Uterus (tissue), 4 donors: ENCODE measurements around the gene RDH5. TPM values are rescaled to one million over a fixed set of nuclear protein-coding genes. Genes with fewer than 3 reads are reported as not detected.

ENCODE experiments used
- DNase-seq, 2 donors: peaks; one replicate each; pipeline ENCODE4 v3.0.0-alpha.2; 2019 to 2020
- H3K27ac ChIP-seq, 2 donors: fragments of 200-600 bp; sonication (generic); 1 replicate in 1 of 2; 2 replicates in 1 of 2; pipeline ENCODE4 v1.5.1; 2016 to 2018
- H3K27me3 ChIP-seq, 2 donors: fragments of 200-600 bp; sonication (generic); one replicate each; pipeline ENCODE4 v1.5.1; 2018 to 2019; ENCODE audit warnings: control low read depth in 1 of 2
- H3K36me3 ChIP-seq, 2 donors: fragments of 200-600 bp; sonication (generic); one replicate each; pipeline ENCODE4 v1.5.1; 2019; ENCODE audit warnings: control low read depth in 1 of 2
- H3K4me1 ChIP-seq, 2 donors: fragments of 200-600 bp; sonication (generic); one replicate each; pipeline ENCODE4 v1.5.1; 2018 to 2019; ENCODE audit warnings: control low read depth in 1 of 2
- H3K4me3 ChIP-seq, 2 donors: fragments of 200-600 bp; sonication (generic); 1 replicate in 1 of 2; 2 replicates in 1 of 2; pipeline ENCODE4 v1.5.1; 2018 to 2019; ENCODE audit warnings: mild to moderate bottlenecking in 1 of 2
- H3K9me3 ChIP-seq, 2 donors: fragments of 200-600 bp; sonication (generic); one replicate each; pipeline ENCODE4 v1.5.1; 2019; ENCODE audit warnings: control low read depth in 1 of 2
- POLR2A ChIP-seq, 2 donors: fragments of 450-650 bp; IDR thresholded peaks; one replicate each; pipeline ENCODE4 v1.6.1; 2016; ENCODE audit warnings: antibody characterized with exemption in 2 of 2, mild to moderate bottlenecking in 1 of 2, moderate library complexity in 1 of 2
- intact Hi-C: fragments of 100-400 bp; cut with DNase I; formaldehyde crosslinking; loops from one replicate; pipeline ENCODE4 v1.15.1; 2023; ENCODE audit warnings: low total_unique reads
- small RNA-seq: library from RNA; depleted of rRNA; stranded (forward); fragments of <200 nt; gene quantifications from one replicate; pipeline ENCODE3, GENCODE V24; 2016
- total RNA-seq, 4 donors: library from RNA; depleted of rRNA in 3 of 4; stranded (reverse); fragments of >200 nt in 3 of 4; gene quantifications; one replicate each; pipeline versions ENCODE4 v1.1.0 to v1.2.4, GENCODE V29; 2014 to 2023
- TF ChIP-seq, protein P1 (sequence below), 4 experiments: fragments of 200-600 bp in 2 of 4; fragments of 450-650 bp in 2 of 4; sonication (generic) in 2 of 4; IDR thresholded peaks; one replicate each; pipeline ENCODE4 v1.5.1; 2016 to 2019; ENCODE audit warnings: antibody characterized with exemption in 4 of 4, mild to moderate bottlenecking in 2 of 4, moderate library complexity in 1 of 4
- donor health status: DM: yes; HTN: yes; CAD: no.

RDH5 gene
- total RNA-seq, 4 donors from 2014 or later, result 4.1 to 16.8 (median 9.7) TPM

DNA sequence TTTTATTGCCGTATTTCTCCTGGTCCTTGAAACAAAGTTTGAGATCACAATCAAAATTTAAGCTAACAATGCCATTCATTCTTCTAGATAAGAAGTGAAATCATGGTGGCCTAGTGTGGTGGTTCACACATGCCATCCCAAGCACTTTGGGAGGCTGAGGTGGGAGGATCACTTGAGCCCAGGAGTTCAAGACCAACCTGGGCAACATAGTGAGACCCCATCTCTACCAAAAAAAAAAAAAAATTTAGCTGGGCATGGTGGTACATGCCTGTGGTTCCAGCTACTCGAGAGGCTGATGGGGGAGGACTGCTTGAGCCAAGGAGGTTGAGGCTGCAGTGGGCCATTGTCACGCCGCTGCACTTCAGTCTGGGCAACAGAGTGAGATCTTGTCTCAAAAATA is 47.0 kb downstream of the RDH5 start:
- no peak for DNase-seq
- no peak overlapping the region for H3K4me3 ChIP-seq
- TF ChIP-seq POLR2A (IDR thresholded peaks at IDR 0.05), result no peak
- TF ChIP-seq, protein P1, sequence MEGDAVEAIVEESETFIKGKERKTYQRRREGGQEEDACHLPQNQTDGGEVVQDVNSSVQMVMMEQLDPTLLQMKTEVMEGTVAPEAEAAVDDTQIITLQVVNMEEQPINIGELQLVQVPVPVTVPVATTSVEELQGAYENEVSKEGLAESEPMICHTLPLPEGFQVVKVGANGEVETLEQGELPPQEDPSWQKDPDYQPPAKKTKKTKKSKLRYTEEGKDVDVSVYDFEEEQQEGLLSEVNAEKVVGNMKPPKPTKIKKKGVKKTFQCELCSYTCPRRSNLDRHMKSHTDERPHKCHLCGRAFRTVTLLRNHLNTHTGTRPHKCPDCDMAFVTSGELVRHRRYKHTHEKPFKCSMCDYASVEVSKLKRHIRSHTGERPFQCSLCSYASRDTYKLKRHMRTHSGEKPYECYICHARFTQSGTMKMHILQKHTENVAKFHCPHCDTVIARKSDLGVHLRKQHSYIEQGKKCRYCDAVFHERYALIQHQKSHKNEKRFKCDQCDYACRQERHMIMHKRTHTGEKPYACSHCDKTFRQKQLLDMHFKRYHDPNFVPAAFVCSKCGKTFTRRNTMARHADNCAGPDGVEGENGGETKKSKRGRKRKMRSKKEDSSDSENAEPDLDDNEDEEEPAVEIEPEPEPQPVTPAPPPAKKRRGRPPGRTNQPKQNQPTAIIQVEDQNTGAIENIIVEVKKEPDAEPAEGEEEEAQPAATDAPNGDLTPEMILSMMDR (IDR thresholded peaks at IDR 0.05), result no peak
- H3K27me3 ChIP-seq, result no peaks in the 10 kb centered on the region
- no peaks in the 10 kb centered on the region for H3K36me3 ChIP-seq
- intact Hi-C loops, result no loop called here
- H3K27ac ChIP-seq, result no peak overlapping the region
- no peaks in the 10 kb centered on the region for H3K4me1 ChIP-seq
- H3K9me3 ChIP-seq, result no peaks in the 10 kb centered on the region

DNA sequence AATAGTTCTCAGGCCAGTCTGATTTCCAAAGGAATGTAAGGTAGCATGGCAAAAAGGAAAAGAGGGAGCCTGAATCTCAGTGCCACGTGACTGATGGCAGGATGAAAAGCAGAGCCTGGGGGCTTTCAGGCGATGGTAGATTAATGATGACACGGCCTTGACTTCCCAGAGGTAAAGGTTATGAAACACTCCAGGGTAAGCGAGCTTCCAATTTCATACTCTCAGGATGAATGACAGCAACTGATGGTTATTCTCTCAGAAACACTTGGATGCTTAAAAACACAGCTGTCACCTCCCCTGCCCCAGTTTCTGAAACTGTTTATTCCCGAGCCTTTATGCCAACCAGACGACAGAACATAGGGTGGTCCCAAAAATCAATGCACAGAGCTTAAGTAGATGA is 51.5 kb downstream of the RDH5 start:
- Histone ChIP-seq H3K4me3 (no peak overlapping the region), H3K27me3 (no peaks in the 10 kb centered on the region), H3K27ac (no peak overlapping the region), H3K4me1 (no peaks in the 10 kb centered on the region), H3K36me3 (no peaks in the 10 kb centered on the region), H3K9me3 (no peaks in the 10 kb centered on the region)
- intact Hi-C loops, result no loop called here
- TF ChIP-seq, protein P1 (IDR thresholded peaks at IDR 0.05), result no peak
- no peak for TF ChIP-seq POLR2A (IDR thresholded peaks at IDR 0.05)
- DNase-seq, result no peak

Small RNA genes within 50 kb of the gene (small RNA-seq; reads per million reads assigned to genes)
- gene AC009779.1, result not detected
- gene RF00017, result not detected

Other genes with a start within 250 kb of the RDH5 start
- gene OR6C68, start 228.0 kb upstream of the RDH5 start, total RNA-seq, result not detected
- gene OR6C4, start 170.8 kb upstream of the RDH5 start, total RNA-seq, result not detected
- not detected for gene OR2AP1, start 147.9 kb upstream of the RDH5 start, total RNA-seq
- gene OR10P1, start 83.5 kb upstream of the RDH5 start, total RNA-seq, result not detected
- gene ITGA7, start 12.5 kb upstream of the RDH5 start, total RNA-seq, result 100 to 1,000 TPM in 1 of 4 donors, 10 to 100 TPM in 2, 1 to 10 TPM in 1; 6.8 to 167 (median 29.4) TPM
- 100 to 1,000 TPM in 3 of 4 donors, 10 to 100 TPM in 1; 53.6 to 238 (median 140) TPM for gene BLOC1S1, start 4.3 kb upstream of the RDH5 start, total RNA-seq
- gene CD63, start 8.6 kb downstream of the RDH5 start, total RNA-seq, result 100 to 1,000 TPM; 417 to 911 (median 637) TPM
- 10 to 100 TPM in 1 of 4 donors, 1 to 10 TPM in 2, under 1 TPM in 1; 0.77 to 17.1 (median 5.0) TPM for gene GDF11, start 22.7 kb downstream of the RDH5 start, total RNA-seq
- 100 to 1,000 TPM in 1 of 4 donors, 10 to 100 TPM in 3; 45.9 to 106 (median 66.6) TPM for gene SARNP, start 97.3 kb downstream of the RDH5 start, total RNA-seq
- gene ORMDL2, start 97.6 kb downstream of the RDH5 start, total RNA-seq, result 10 to 100 TPM in 1 of 4 donors, 1 to 10 TPM in 3; 1.3 to 38.6 (median 7.5) TPM
- 100 to 1,000 TPM in 1 of 4 donors, 10 to 100 TPM in 2, 1 to 10 TPM in 1; 4.1 to 100 (median 40.2) TPM for gene DNAJC14, start 109.2 kb downstream of the RDH5 start, total RNA-seq
- gene MMP19, start 122.5 kb downstream of the RDH5 start, total RNA-seq, result 10 to 100 TPM in 2 of 4 donors, 1 to 10 TPM in 2; 5.6 to 36.6 (median 11.4) TPM
- 10 to 100 TPM in 3 of 4 donors, 1 to 10 TPM in 1; 8.2 to 26.8 (median 21.9) TPM for gene PYM1, start 207.5 kb downstream of the RDH5 start, total RNA-seq
- gene DGKA, start 210.8 kb downstream of the RDH5 start, total RNA-seq, result 100 to 1,000 TPM in 1 of 4 donors, 10 to 100 TPM in 3; 24.0 to 183 (median 55.1) TPM
- gene PMEL, start 245.6 kb downstream of the RDH5 start, total RNA-seq, result 1 to 10 TPM in 2 of 4 donors, under 1 TPM in 1, not detected in 1; 0.26 to 3.6 (median 2.9) TPM
- 10 to 100 TPM; 19.0 to 35.6 (median 28.7) TPM for gene CDK2, start 246.4 kb downstream of the RDH5 start, total RNA-seq